Skeletal muscle satellite cell (primary cell): ENCODE data around the gene TRAF5.

Experiments used
- H3K27me3 ChIP-seq: 2 replicates; pipeline ENCODE4 v1.7.0; 2013; ENCODE audit warnings: low read length; ENCODE audit not compliant: control insufficient read depth, insufficient read depth
- H3K36me3 ChIP-seq: 2 replicates; pipeline ENCODE4 v1.7.0; 2013; ENCODE audit warnings: mild to moderate bottlenecking, control low read depth, low read length; ENCODE audit not compliant: insufficient read depth
- H3K4me1 ChIP-seq: 2 replicates; pipeline ENCODE4 v1.7.0; 2013; ENCODE audit warnings: low read length; ENCODE audit not compliant: control insufficient read depth, insufficient read depth
- H3K4me2 ChIP-seq: 2 replicates; pipeline ENCODE4 v1.7.0; 2013; ENCODE audit warnings: mild to moderate bottlenecking, low read length
- H3K4me3 ChIP-seq: 2 replicates; pipeline ENCODE4 v1.7.0; 2013; ENCODE audit warnings: low read length
- H3K9ac ChIP-seq: 2 replicates; pipeline ENCODE4 v1.7.0; 2013; ENCODE audit warnings: mild to moderate bottlenecking, low read depth, low read length, moderate library complexity
- H3K9me3 ChIP-seq: replicated peaks from 2 replicates; pipeline ENCODE4 v1.7.0; 2013; ENCODE audit warnings: mild to moderate bottlenecking, control low read depth, low read length

TRAF5 gene

GRCh38 chr1:211328866-211329475, 2.3 kb downstream of the TRAF5 start:
- H3K9me3 ChIP-seq = no peaks in the 10 kb centered on the region
- peaks cover 5% of the 10 kb centered on the region for H3K4me1 ChIP-seq
- no peaks in the 10 kb centered on the region for H3K27me3 ChIP-seq
- H3K36me3 ChIP-seq = no peaks in the 10 kb centered on the region
- H3K4me2 ChIP-seq = no peak overlapping the region
- H3K4me3 ChIP-seq = no peak overlapping the region
- no peak overlapping the region for H3K9ac ChIP-seq

GRCh38 chr1:211329764-211330201, 3.1 kb downstream of the TRAF5 start:
- no peaks in the 10 kb centered on the region for H3K27me3 ChIP-seq
- H3K4me1 ChIP-seq = peaks cover 5% of the 10 kb centered on the region
- no peaks in the 10 kb centered on the region for H3K9me3 ChIP-seq
- H3K36me3 ChIP-seq = no peaks in the 10 kb centered on the region
- H3K4me3 ChIP-seq = no peak overlapping the region
- no peak overlapping the region for H3K4me2 ChIP-seq
- no peak overlapping the region for H3K9ac ChIP-seq

- no peaks in the 10 kb centered on the region for H3K9me3 ChIP-seq
- no peaks in the 10 kb centered on the region for H3K36me3 ChIP-seq
- peaks cover 5% of the 10 kb centered on the region for H3K4me1 ChIP-seq
- no peak overlapping the region for H3K4me2 ChIP-seq
- no peak overlapping the region for H3K9ac ChIP-seq
- no peaks in the 10 kb centered on the region for H3K27me3 ChIP-seq
- no peak overlapping the region for H3K4me3 ChIP-seq
These were observed 3.8 kb downstream of the TRAF5 start for GRCh38 chr1:211330282-211330936.

- H3K36me3 ChIP-seq = no peaks in the 10 kb centered on the region
- peaks cover 5% of the 10 kb centered on the region for H3K4me1 ChIP-seq
- H3K4me2 ChIP-seq = no peak overlapping the region
- H3K27me3 ChIP-seq = no peaks in the 10 kb centered on the region
- H3K4me3 ChIP-seq = no peak overlapping the region
- no peak overlapping the region for H3K9ac ChIP-seq
- H3K9me3 ChIP-seq = no peaks in the 10 kb centered on the region
These were observed 4.5 kb downstream of the TRAF5 start for GRCh38 chr1:211331011-211331709.

- Histone ChIP-seq H3K4me3 (no peak overlapping the region), H3K27me3 (no peaks in the 10 kb centered on the region), H3K9ac (no peak overlapping the region), H3K4me2 (no peak overlapping the region), H3K9me3 (no peaks in the 10 kb centered on the region), H3K4me1 (peaks cover 5% of the 10 kb centered on the region), H3K36me3 (no peaks in the 10 kb centered on the region)
These were observed 5.5 kb downstream of the TRAF5 start for GRCh38 chr1:211332036-211332616.

GRCh38 chr1:211332830-211333229, 6.2 kb downstream of the TRAF5 start:
- Histone ChIP-seq H3K4me1 (peaks cover 5% of the 10 kb centered on the region), H3K27me3 (no peaks in the 10 kb centered on the region), H3K4me2 (no peak overlapping the region), H3K4me3 (no peak overlapping the region), H3K36me3 (no peaks in the 10 kb centered on the region), H3K9ac (no peak overlapping the region), H3K9me3 (no peaks in the 10 kb centered on the region)

GRCh38 chr1:211333906-211334305, 7.3 kb downstream of the TRAF5 start:
- Histone ChIP-seq H3K9ac (no peak overlapping the region), H3K36me3 (no peaks in the 10 kb centered on the region), H3K4me3 (no peak overlapping the region), H3K4me2 (no peak overlapping the region), H3K4me1 (no peaks in the 10 kb centered on the region), H3K9me3 (no peaks in the 10 kb centered on the region), H3K27me3 (no peaks in the 10 kb centered on the region)

- Histone ChIP-seq H3K4me3 (no peak overlapping the region), H3K4me1 (no peaks in the 10 kb centered on the region), H3K9me3 (no peaks in the 10 kb centered on the region), H3K27me3 (no peaks in the 10 kb centered on the region), H3K9ac (no peak overlapping the region), H3K36me3 (no peaks in the 10 kb centered on the region), H3K4me2 (no peak overlapping the region)
These were observed 8.4 kb downstream of the TRAF5 start for GRCh38 chr1:211334986-211335385.

- Histone ChIP-seq H3K4me1 (no peaks in the 10 kb centered on the region), H3K27me3 (no peaks in the 10 kb centered on the region), H3K4me2 (no peak overlapping the region), H3K36me3 (no peaks in the 10 kb centered on the region), H3K9ac (no peak overlapping the region), H3K9me3 (no peaks in the 10 kb centered on the region), H3K4me3 (no peak overlapping the region)
These were observed 9.0 kb downstream of the TRAF5 start for GRCh38 chr1:211335522-211336157.

GRCh38 chr1:211336161-211336560, 9.5 kb downstream of the TRAF5 start:
- no peaks in the 10 kb centered on the region for H3K4me1 ChIP-seq
- H3K27me3 ChIP-seq = no peaks in the 10 kb centered on the region
- no peaks in the 10 kb centered on the region for H3K9me3 ChIP-seq
- no peak overlapping the region for H3K4me3 ChIP-seq
- H3K4me2 ChIP-seq = no peak overlapping the region
- H3K9ac ChIP-seq = no peak overlapping the region
- no peaks in the 10 kb centered on the region for H3K36me3 ChIP-seq

GRCh38 chr1:211336775-211337174, 10.1 kb downstream of the TRAF5 start:
- Histone ChIP-seq H3K9ac (no peak overlapping the region), H3K27me3 (no peaks in the 10 kb centered on the region), H3K9me3 (no peaks in the 10 kb centered on the region), H3K4me1 (no peaks in the 10 kb centered on the region), H3K4me3 (no peak overlapping the region), H3K4me2 (no peak overlapping the region), H3K36me3 (no peaks in the 10 kb centered on the region)
